WTC11 (cell line): ENCODE results near the gene DNAJC15. TPM values are rescaled to one million over a fixed set of nuclear protein-coding genes. Genes with fewer than 3 reads are reported as not detected.

ENCODE experiments used
- ATAC-seq: fragments of 200-7000 bp; cut with Tn5 transposase; 2 replicates; pipeline ENCODE4 v1.10.0; 2021; ENCODE audit warnings: mild to moderate bottlenecking, moderate library complexity
- CTCF ChIA-PET: fragments of 300-600 bp; sonication (Branson Sonifier 250); formaldehyde crosslinking; loops from one replicate; lab custom pipeline; 2021; ENCODE audit warnings: antibody characterized with exemption; lab: Charles Lee
- POLR2A ChIA-PET: fragments of 350-600 bp; sonication (Branson Sonifier 250); formaldehyde crosslinking; loops from one replicate; lab custom pipeline; 2021; ENCODE audit warnings: antibody characterized with exemption; lab: Charles Lee
- DNase-seq: peaks from one replicate; pipeline ENCODE4 v3.0.0; 2021; ENCODE audit warnings: low spot score
- H3K27ac Mint-ChIP-seq: 2 replicates; pipeline ENCODE4 v1.8.0; 2021; ENCODE audit warnings: mixed read lengths
- H3K27me3 Mint-ChIP-seq: 2 replicates; pipeline ENCODE4 v1.8.0; 2021; ENCODE audit warnings: low read depth, mild to moderate bottlenecking, moderate library complexity, mixed read lengths
- H3K36me3 Mint-ChIP-seq: 2 replicates; pipeline ENCODE4 v1.8.0; 2021; ENCODE audit warnings: mixed read lengths
- H3K4me1 Mint-ChIP-seq: 2 replicates; pipeline ENCODE4 v1.8.0; 2022; ENCODE audit warnings: mixed read lengths
- H3K4me3 Mint-ChIP-seq: 2 replicates; pipeline ENCODE4 v1.8.0; 2021; ENCODE audit warnings: mild to moderate bottlenecking, moderate library complexity, mixed read lengths
- H3K9me3 Mint-ChIP-seq: 2 replicates; pipeline ENCODE4 v1.8.0; 2021; ENCODE audit warnings: mixed read lengths
- ATF1 ChIP-seq: sonication (generic); formaldehyde crosslinking; IDR thresholded peaks from 2 replicates; pipeline ENCODE4 v1.8.1; 2023; ENCODE audit warnings: mild to moderate bottlenecking, moderate library complexity, missing genetic modification reagents
- E2F1 ChIP-seq: sonication (generic); formaldehyde crosslinking; IDR thresholded peaks from 2 replicates; pipeline ENCODE4 v1.8.0; 2022; ENCODE audit warnings: mild to moderate bottlenecking, missing genetic modification reagents
- HMGA2 ChIP-seq: fragments of 250-450 bp; sonication (Bioruptor Pico); IDR thresholded peaks from 2 replicates; pipeline ENCODE4 v1.4.0; 2021; ENCODE audit warnings: mild to moderate bottlenecking, moderate library complexity
- IRF2 ChIP-seq: sonication (generic); formaldehyde crosslinking; IDR thresholded peaks from 2 replicates; pipeline ENCODE4 v1.8.0; 2022; ENCODE audit warnings: low read depth, missing genetic modification reagents, borderline replicate concordance
- JUN ChIP-seq: sonication (generic); formaldehyde crosslinking; IDR thresholded peaks from 2 replicates; pipeline ENCODE4 v1.8.0; 2023; ENCODE audit warnings: mild to moderate bottlenecking, missing genetic modification reagents
- MXD4 ChIP-seq: fragments of 250-450 bp; sonication (Bioruptor Pico); IDR thresholded peaks from 2 replicates; pipeline ENCODE4 v1.8.0; 2021; ENCODE audit warnings: mild to moderate bottlenecking, moderate library complexity, borderline replicate concordance
- MYBL2 ChIP-seq: sonication (generic); formaldehyde crosslinking; IDR thresholded peaks from 2 replicates; pipeline ENCODE4 v1.8.1; 2023; ENCODE audit warnings: mild to moderate bottlenecking, moderate library complexity, missing genetic modification reagents
- NFE2L1 ChIP-seq: sonication (generic); formaldehyde crosslinking; IDR thresholded peaks from 2 replicates; pipeline ENCODE4 v1.8.1; 2023; ENCODE audit warnings: missing genetic modification reagents
- NFYB ChIP-seq: sonication (generic); formaldehyde crosslinking; conservative IDR thresholded peaks from 2 replicates; pipeline ENCODE4 v1.8.0; 2022; ENCODE audit warnings: low read depth, missing genetic modification reagents
- NR1H2 ChIP-seq: sonication (generic); formaldehyde crosslinking; IDR thresholded peaks from 2 replicates; pipeline ENCODE4 v1.9.0; 2021; ENCODE audit warnings: mild to moderate bottlenecking, moderate library complexity, missing genetic modification reagents
- NR3C1 ChIP-seq: sonication (generic); formaldehyde crosslinking; conservative IDR thresholded peaks from 2 replicates; pipeline ENCODE4 v1.8.1; 2023; ENCODE audit warnings: low read depth, mild to moderate bottlenecking, missing genetic modification reagents
- SMAD4 ChIP-seq: sonication (generic); formaldehyde crosslinking; IDR thresholded peaks from 2 replicates; pipeline ENCODE4 v1.8.0; 2022; ENCODE audit warnings: mild to moderate bottlenecking, missing genetic modification reagents
- STAT6 ChIP-seq: sonication (generic); formaldehyde crosslinking; conservative IDR thresholded peaks from 2 replicates; pipeline ENCODE4 v1.8.1; 2023; ENCODE audit warnings: mild to moderate bottlenecking, low read depth, missing genetic modification reagents, moderate library complexity
- ZNF317 ChIP-seq: sonication (generic); formaldehyde crosslinking; IDR thresholded peaks from 2 replicates; pipeline ENCODE4 v1.8.1; 2023; ENCODE audit warnings: low read depth, mild to moderate bottlenecking, moderate library complexity, missing genetic modification reagents, borderline replicate concordance
- ZNF416 ChIP-seq: fragments of 250-450 bp; sonication (Bioruptor Pico); IDR thresholded peaks from 2 replicates; pipeline ENCODE4 v1.9.0; 2021; ENCODE audit warnings: mild to moderate bottlenecking, inconsistent platforms
- ZNF532 ChIP-seq: fragments of 250-450 bp; sonication (Bioruptor Pico); IDR thresholded peaks from 2 replicates; pipeline ENCODE4 v1.9.0; 2021; ENCODE audit warnings: mild to moderate bottlenecking, borderline replicate concordance
- total RNA-seq: library from RNA; stranded (reverse); gene quantifications from 3 replicates; pipeline ENCODE4 v1.2.3, GENCODE V29; 2021
- TF ChIP-seq, protein P1 (sequence below): fragments of 200-600 bp; IDR thresholded peaks from 2 replicates; pipeline ENCODE4 v1.8.0; 2022; ENCODE audit warnings: antibody characterized with exemption
- TF ChIP-seq, protein P2 (sequence below): sonication (generic); formaldehyde crosslinking; IDR thresholded peaks from 2 replicates; pipeline ENCODE4 v1.8.1; 2022; ENCODE audit warnings: missing genetic modification reagents, borderline replicate concordance
- TF ChIP-seq, protein P3 (sequence below): fragments of 250-450 bp; sonication (Bioruptor Pico); IDR thresholded peaks from 2 replicates; pipeline ENCODE4 v1.9.0; 2021; ENCODE audit warnings: mild to moderate bottlenecking
- TF ChIP-seq, protein P4 (sequence below): sonication (generic); formaldehyde crosslinking; IDR thresholded peaks from 2 replicates; pipeline ENCODE4 v1.8.1; 2023; ENCODE audit warnings: mild to moderate bottlenecking, missing genetic modification reagents, borderline replicate concordance

DNAJC15 gene
- total RNA-seq, 1 experiment from 2014 or later: 12.2 TPM

DNA sequence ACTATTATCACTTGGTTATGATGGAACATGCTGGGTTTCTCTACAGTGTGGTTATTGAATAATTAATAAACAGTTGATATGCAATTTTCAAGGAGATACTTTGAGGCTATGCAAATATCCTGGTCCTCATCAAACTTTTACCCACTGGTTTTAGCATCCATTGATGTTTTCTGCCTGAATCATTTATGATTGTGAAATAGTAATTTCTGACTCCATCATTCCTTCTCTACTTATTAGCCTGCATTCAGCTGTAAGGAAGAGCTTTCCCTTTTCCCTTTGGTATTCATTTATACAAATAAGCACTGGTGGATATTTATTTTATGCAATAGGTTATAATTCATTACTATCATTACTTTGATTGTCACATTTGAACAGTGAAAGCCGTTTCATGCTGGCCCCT, 13.9 kb upstream of the DNAJC15 start (continued):
- TF ChIP-seq, protein P1, sequence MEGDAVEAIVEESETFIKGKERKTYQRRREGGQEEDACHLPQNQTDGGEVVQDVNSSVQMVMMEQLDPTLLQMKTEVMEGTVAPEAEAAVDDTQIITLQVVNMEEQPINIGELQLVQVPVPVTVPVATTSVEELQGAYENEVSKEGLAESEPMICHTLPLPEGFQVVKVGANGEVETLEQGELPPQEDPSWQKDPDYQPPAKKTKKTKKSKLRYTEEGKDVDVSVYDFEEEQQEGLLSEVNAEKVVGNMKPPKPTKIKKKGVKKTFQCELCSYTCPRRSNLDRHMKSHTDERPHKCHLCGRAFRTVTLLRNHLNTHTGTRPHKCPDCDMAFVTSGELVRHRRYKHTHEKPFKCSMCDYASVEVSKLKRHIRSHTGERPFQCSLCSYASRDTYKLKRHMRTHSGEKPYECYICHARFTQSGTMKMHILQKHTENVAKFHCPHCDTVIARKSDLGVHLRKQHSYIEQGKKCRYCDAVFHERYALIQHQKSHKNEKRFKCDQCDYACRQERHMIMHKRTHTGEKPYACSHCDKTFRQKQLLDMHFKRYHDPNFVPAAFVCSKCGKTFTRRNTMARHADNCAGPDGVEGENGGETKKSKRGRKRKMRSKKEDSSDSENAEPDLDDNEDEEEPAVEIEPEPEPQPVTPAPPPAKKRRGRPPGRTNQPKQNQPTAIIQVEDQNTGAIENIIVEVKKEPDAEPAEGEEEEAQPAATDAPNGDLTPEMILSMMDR: no peak
- no peak for TF ChIP-seq NFE2L1 (CRISPR knock-in tag)
- TF ChIP-seq JUN (CRISPR knock-in tag): no peak
- TF ChIP-seq STAT6: no peak
- TF ChIP-seq IRF2 (CRISPR knock-in tag): no peak
- no peak for TF ChIP-seq E2F1 (CRISPR knock-in tag)
- no peak for TF ChIP-seq ZNF416
- no peak for TF ChIP-seq SMAD4 (CRISPR knock-in tag)

- H3K4me1 Mint-ChIP-seq: no peaks in the 10 kb centered on the region; the same call in 1 of the 2 replicates
- ChIA-PET CTCF (no interaction called here), POLR2A (no interaction called here)
- TF ChIP-seq, protein P2, sequence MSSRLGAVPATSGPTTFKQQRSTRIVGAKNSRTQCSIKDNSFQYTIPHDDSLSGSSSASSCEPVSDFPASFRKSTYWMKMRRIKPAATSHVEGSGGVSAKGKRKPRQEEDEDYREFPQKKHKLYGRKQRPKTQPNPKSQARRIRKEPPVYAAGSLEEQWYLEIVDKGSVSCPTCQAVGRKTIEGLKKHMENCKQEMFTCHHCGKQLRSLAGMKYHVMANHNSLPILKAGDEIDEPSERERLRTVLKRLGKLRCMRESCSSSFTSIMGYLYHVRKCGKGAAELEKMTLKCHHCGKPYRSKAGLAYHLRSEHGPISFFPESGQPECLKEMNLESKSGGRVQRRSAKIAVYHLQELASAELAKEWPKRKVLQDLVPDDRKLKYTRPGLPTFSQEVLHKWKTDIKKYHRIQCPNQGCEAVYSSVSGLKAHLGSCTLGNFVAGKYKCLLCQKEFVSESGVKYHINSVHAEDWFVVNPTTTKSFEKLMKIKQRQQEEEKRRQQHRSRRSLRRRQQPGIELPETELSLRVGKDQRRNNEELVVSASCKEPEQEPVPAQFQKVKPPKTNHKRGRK: no peak
- TF ChIP-seq NFYB (no peak), HMGA2 (no peak), NR1H2 (CRISPR knock-in tag) (no peak), MYBL2 (CRISPR knock-in tag) (no peak), ATF1 (CRISPR knock-in tag) (no peak), ZNF532 (CRISPR knock-in tag) (no peak), ZNF317 (CRISPR knock-in tag) (no peak), MXD4 (CRISPR knock-in tag) (no peak), NR3C1 (CRISPR knock-in tag) (no peak)
- TF ChIP-seq, protein P3, sequence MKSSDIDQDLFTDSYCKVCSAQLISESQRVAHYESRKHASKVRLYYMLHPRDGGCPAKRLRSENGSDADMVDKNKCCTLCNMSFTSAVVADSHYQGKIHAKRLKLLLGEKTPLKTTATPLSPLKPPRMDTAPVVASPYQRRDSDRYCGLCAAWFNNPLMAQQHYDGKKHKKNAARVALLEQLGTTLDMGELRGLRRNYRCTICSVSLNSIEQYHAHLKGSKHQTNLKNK (CRISPR knock-in tag): no peak
- TF ChIP-seq, protein P4, sequence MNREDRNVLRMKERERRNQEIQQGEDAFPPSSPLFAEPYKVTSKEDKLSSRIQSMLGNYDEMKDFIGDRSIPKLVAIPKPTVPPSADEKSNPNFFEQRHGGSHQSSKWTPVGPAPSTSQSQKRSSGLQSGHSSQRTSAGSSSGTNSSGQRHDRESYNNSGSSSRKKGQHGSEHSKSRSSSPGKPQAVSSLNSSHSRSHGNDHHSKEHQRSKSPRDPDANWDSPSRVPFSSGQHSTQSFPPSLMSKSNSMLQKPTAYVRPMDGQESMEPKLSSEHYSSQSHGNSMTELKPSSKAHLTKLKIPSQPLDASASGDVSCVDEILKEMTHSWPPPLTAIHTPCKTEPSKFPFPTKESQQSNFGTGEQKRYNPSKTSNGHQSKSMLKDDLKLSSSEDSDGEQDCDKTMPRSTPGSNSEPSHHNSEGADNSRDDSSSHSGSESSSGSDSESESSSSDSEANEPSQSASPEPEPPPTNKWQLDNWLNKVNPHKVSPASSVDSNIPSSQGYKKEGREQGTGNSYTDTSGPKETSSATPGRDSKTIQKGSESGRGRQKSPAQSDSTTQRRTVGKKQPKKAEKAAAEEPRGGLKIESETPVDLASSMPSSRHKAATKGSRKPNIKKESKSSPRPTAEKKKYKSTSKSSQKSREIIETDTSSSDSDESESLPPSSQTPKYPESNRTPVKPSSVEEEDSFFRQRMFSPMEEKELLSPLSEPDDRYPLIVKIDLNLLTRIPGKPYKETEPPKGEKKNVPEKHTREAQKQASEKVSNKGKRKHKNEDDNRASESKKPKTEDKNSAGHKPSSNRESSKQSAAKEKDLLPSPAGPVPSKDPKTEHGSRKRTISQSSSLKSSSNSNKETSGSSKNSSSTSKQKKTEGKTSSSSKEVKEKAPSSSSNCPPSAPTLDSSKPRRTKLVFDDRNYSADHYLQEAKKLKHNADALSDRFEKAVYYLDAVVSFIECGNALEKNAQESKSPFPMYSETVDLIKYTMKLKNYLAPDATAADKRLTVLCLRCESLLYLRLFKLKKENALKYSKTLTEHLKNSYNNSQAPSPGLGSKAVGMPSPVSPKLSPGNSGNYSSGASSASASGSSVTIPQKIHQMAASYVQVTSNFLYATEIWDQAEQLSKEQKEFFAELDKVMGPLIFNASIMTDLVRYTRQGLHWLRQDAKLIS (CRISPR knock-in tag): no peak
- no peaks in the 10 kb centered on the region for H3K36me3 Mint-ChIP-seq
- DNase-seq (no peak), ATAC-seq (no peak)
- H3K27me3 Mint-ChIP-seq: no peaks in the 10 kb centered on the region
- H3K4me3 Mint-ChIP-seq: no peak overlapping the region
- no peak overlapping the region for H3K27ac Mint-ChIP-seq
- peaks cover 11% of the 10 kb centered on the region for H3K9me3 Mint-ChIP-seq
Observed at GRCh38 chr13:43014162-43014561, 9.2 kb upstream of the DNAJC15 start.
